Spleen (tissue), 7 donors: Measurements from ENCODE around the gene STRADB.

Experiments
- POLR2A ChIP-seq, 3 donors: fragments of 450-650 bp; IDR thresholded peaks; one replicate each; pipeline ENCODE4 v1.5.1; 2017; ENCODE audit warnings: antibody characterized with exemption in 3 of 3, mild to moderate bottlenecking in 1 of 3
- TF ChIP-seq, protein P1 (sequence below), 11 experiments: fragments of 200-600 bp in 7 of 11; fragments of 450-650 bp in 4 of 11; sonication (generic) in 4 of 11; IDR thresholded peaks in 8 of 11; conservative IDR thresholded peaks in 3 of 11; 1 replicate in 7 of 11; 2 replicates in 4 of 11; pipeline versions ENCODE4 v1.4.0 to v1.8.0; 2016 to 2021; ENCODE audit warnings: antibody characterized with exemption in 11 of 11, inconsistent platforms in 4 of 11, mild to moderate bottlenecking in 1 of 11
- donor health status: DM: no; HTN: no; CAD: no; lungs with moderate emphysema.
- donor health status: DM: no; HTN: no; CAD: no.
- donor health status: DM: no; HTN: no; CAD: no.

DNA sequence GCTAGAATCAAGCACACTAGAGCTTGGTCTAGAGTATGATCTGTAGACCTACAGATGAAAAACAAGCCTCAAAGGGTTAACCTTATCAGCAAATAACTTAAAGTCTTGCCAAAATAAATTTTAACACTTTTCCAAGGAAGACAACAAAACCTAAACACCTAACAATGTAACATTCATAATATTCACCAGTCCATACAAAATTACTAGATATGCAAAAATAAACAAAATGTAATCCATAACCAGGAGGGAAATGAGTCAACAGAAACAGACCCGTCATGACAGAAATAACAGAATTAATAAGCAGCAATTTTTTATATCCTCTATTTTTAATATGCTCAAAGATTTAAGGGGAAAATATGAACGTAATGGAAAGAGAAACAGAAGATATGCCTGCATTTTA, 36.4 kb upstream of the STRADB start:
- TF ChIP-seq, protein P1, sequence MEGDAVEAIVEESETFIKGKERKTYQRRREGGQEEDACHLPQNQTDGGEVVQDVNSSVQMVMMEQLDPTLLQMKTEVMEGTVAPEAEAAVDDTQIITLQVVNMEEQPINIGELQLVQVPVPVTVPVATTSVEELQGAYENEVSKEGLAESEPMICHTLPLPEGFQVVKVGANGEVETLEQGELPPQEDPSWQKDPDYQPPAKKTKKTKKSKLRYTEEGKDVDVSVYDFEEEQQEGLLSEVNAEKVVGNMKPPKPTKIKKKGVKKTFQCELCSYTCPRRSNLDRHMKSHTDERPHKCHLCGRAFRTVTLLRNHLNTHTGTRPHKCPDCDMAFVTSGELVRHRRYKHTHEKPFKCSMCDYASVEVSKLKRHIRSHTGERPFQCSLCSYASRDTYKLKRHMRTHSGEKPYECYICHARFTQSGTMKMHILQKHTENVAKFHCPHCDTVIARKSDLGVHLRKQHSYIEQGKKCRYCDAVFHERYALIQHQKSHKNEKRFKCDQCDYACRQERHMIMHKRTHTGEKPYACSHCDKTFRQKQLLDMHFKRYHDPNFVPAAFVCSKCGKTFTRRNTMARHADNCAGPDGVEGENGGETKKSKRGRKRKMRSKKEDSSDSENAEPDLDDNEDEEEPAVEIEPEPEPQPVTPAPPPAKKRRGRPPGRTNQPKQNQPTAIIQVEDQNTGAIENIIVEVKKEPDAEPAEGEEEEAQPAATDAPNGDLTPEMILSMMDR (IDR thresholded peaks at IDR 0.05 in 8 of 11, conservative IDR thresholded peaks at IDR 0.05 in 3 of 11): no peak
- no peak for TF ChIP-seq POLR2A (IDR thresholded peaks at IDR 0.05)
